GM21717 (cell line): ENCODE measurements around the gene CCDC88C.

Source experiments
- ATAC-seq: cut with Tn5 transposase; IDR thresholded peaks from one replicate; pipeline ENCODE4 v1.9.1; 2021; ENCODE audit warnings: mild to moderate bottlenecking, moderate library complexity; ENCODE audit not compliant: unreplicated experiment

The CCDC88C gene

GRCh38 chr14:91350813-91351511 lies 66.7 kb downstream of the CCDC88C start:
- peak; percentile 46 for ATAC-seq

GRCh38 chr14:91350483-91350812 lies 67.2 kb downstream of the CCDC88C start:
- no peak for ATAC-seq

- peak; percentile 51 for ATAC-seq
Observed at GRCh38 chr14:91349481-91350074, 68.0 kb downstream of the CCDC88C start.

GRCh38 chr14:91348845-91349465 lies 68.7 kb downstream of the CCDC88C start:
- ATAC-seq: no peak

- ATAC-seq: no peak
Observed at GRCh38 chr14:91346838-91347173, 70.8 kb downstream of the CCDC88C start.

GRCh38 chr14:91344096-91344495 lies 73.5 kb downstream of the CCDC88C start:
- no peak for ATAC-seq

- ATAC-seq: no peak
Observed at GRCh38 chr14:91343051-91343450, 74.6 kb downstream of the CCDC88C start.

- ATAC-seq: no peak
Observed at GRCh38 chr14:91342206-91342760, 75.3 kb downstream of the CCDC88C start.

- ATAC-seq: no peak
Observed at GRCh38 chr14:91341751-91342154, 75.9 kb downstream of the CCDC88C start.

GRCh38 chr14:91341334-91341733 lies 76.3 kb downstream of the CCDC88C start:
- no peak for ATAC-seq

- ATAC-seq: no peak
Observed at GRCh38 chr14:91339671-91340369, 77.8 kb downstream of the CCDC88C start.

- no peak for ATAC-seq
Observed at GRCh38 chr14:91339076-91339475, 78.5 kb downstream of the CCDC88C start.

- ATAC-seq: no peak
Observed at GRCh38 chr14:91338379-91338778, 79.2 kb downstream of the CCDC88C start.

- ATAC-seq: no peak
Observed at GRCh38 chr14:91337699-91338335, 79.8 kb downstream of the CCDC88C start.

GRCh38 chr14:91336093-91336450 lies 81.5 kb downstream of the CCDC88C start:
- no peak for ATAC-seq

- no peak for ATAC-seq
Observed at GRCh38 chr14:91335191-91336092, 82.2 kb downstream of the CCDC88C start.

- ATAC-seq: peak; percentile 52
Observed at GRCh38 chr14:91333650-91334039, 84.0 kb downstream of the CCDC88C start.

GRCh38 chr14:91332986-91333649 lies 84.5 kb downstream of the CCDC88C start:
- no peak for ATAC-seq

GRCh38 chr14:91332171-91332985 lies 85.2 kb downstream of the CCDC88C start:
- no peak for ATAC-seq
